NCI-H82 treated with DMSO at 0.1 percent for 48 hours (cell line): ENCODE measurements around the gene DCAF11.

Experiments used
- DNase-seq: peaks from one replicate; lab custom pipeline; 2025; ENCODE audit not compliant: unreplicated experiment; lab: John Stamatoyannopoulos, UW

The DCAF11 gene

GRCh38 chr14:24137529-24138395 is 23.2 kb downstream of the DCAF11 start:
- no peak for DNase-seq

- DNase-seq = no peak
Observed at GRCh38 chr14:24138396-24139271, 24.1 kb downstream of the DCAF11 start.

GRCh38 chr14:24139272-24139934 is 24.8 kb downstream of the DCAF11 start:
- no peak for DNase-seq

- peak; percentile 96 for DNase-seq
Observed at GRCh38 chr14:24141097-24141880, 26.7 kb downstream of the DCAF11 start, which contains the start of gene EMC9. TSS of gene EMC9 (minus strand) at chr14:24141591. CDS start at chr14:24141304, 287 bp downstream.

GRCh38 chr14:24143511-24143910 is 28.9 kb downstream of the DCAF11 start:
- no peak for DNase-seq

- no peak for DNase-seq
Observed at GRCh38 chr14:24144451-24144850, 29.9 kb downstream of the DCAF11 start.

- no peak for DNase-seq
Observed at GRCh38 chr14:24145219-24145618, 30.6 kb downstream of the DCAF11 start.

- DNase-seq = no peak
Observed at GRCh38 chr14:24145690-24146452, 31.3 kb downstream of the DCAF11 start.

GRCh38 chr14:24146453-24146977 is 31.9 kb downstream of the DCAF11 start, which contains the start of gene PSME2:
TSS of gene PSME2 (minus strand) at chr14:24146610. CDS start at chr14:24146581, 29 bp downstream.
- DNase-seq = peak; percentile 88

- DNase-seq = peak; percentile 94
Observed at GRCh38 chr14:24146978-24147760, 32.6 kb downstream of the DCAF11 start, which contains the start of gene RNF31. TSS of gene RNF31 (plus strand) at chr14:24147498. CDS start at chr14:24147699, 201 bp downstream.

- no peak for DNase-seq
Observed at GRCh38 chr14:24147761-24148428, 33.3 kb downstream of the DCAF11 start.

GRCh38 chr14:24149302-24149969 is 34.9 kb downstream of the DCAF11 start:
- no peak for DNase-seq

GRCh38 chr14:24150061-24150460 is 35.5 kb downstream of the DCAF11 start:
- DNase-seq = no peak

- no peak for DNase-seq
Observed at GRCh38 chr14:24150567-24150966, 36.0 kb downstream of the DCAF11 start.

- DNase-seq = no peak
Observed at GRCh38 chr14:24150993-24151392, 36.4 kb downstream of the DCAF11 start.

- no peak for DNase-seq
Observed at GRCh38 chr14:24151404-24152080, 37.0 kb downstream of the DCAF11 start.

GRCh38 chr14:24155100-24155499 is 40.5 kb downstream of the DCAF11 start:
- no peak for DNase-seq
